WTC11 (cell line): ENCODE data around the gene SPSB2. TPM values are rescaled to one million over a fixed set of nuclear protein-coding genes. Genes with fewer than 3 reads are reported as not detected.

Source experiments
- ATAC-seq: fragments of 200-7000 bp; cut with Tn5 transposase; 2 replicates; pipeline ENCODE4 v1.10.0; 2021; ENCODE audit warnings: mild to moderate bottlenecking, moderate library complexity
- CTCF ChIA-PET: fragments of 300-600 bp; sonication (Branson Sonifier 250); formaldehyde crosslinking; loops from one replicate; lab custom pipeline; 2021; ENCODE audit warnings: antibody characterized with exemption; lab: Charles Lee
- POLR2A ChIA-PET: fragments of 350-600 bp; sonication (Branson Sonifier 250); formaldehyde crosslinking; loops from one replicate; lab custom pipeline; 2021; ENCODE audit warnings: antibody characterized with exemption; lab: Charles Lee
- DNase-seq: peaks from one replicate; pipeline ENCODE4 v3.0.0; 2021; ENCODE audit warnings: low spot score
- H3K27ac Mint-ChIP-seq: 2 replicates; pipeline ENCODE4 v1.8.0; 2021; ENCODE audit warnings: mixed read lengths
- H3K27me3 Mint-ChIP-seq: 2 replicates; pipeline ENCODE4 v1.8.0; 2021; ENCODE audit warnings: low read depth, mild to moderate bottlenecking, moderate library complexity, mixed read lengths
- H3K36me3 Mint-ChIP-seq: 2 replicates; pipeline ENCODE4 v1.8.0; 2021; ENCODE audit warnings: mixed read lengths
- H3K4me1 Mint-ChIP-seq: 2 replicates; pipeline ENCODE4 v1.8.0; 2022; ENCODE audit warnings: mixed read lengths
- H3K4me3 Mint-ChIP-seq: 2 replicates; pipeline ENCODE4 v1.8.0; 2021; ENCODE audit warnings: mild to moderate bottlenecking, moderate library complexity, mixed read lengths
- H3K9me3 Mint-ChIP-seq: 2 replicates; pipeline ENCODE4 v1.8.0; 2021; ENCODE audit warnings: mixed read lengths
- ATF2 ChIP-seq: sonication (generic); formaldehyde crosslinking; IDR thresholded peaks from 2 replicates; pipeline ENCODE4 v1.8.1; 2022; ENCODE audit warnings: low read depth, missing genetic modification reagents, borderline replicate concordance
- E2F1 ChIP-seq: sonication (generic); formaldehyde crosslinking; IDR thresholded peaks from 2 replicates; pipeline ENCODE4 v1.8.0; 2022; ENCODE audit warnings: mild to moderate bottlenecking, missing genetic modification reagents
- ERG ChIP-seq: fragments of 250-450 bp; sonication (Bioruptor Pico); IDR thresholded peaks from 2 replicates; pipeline ENCODE4 v1.8.0; 2021; ENCODE audit warnings: mild to moderate bottlenecking
- FOXK1 ChIP-seq: sonication (generic); formaldehyde crosslinking; IDR thresholded peaks from 2 replicates; pipeline ENCODE4 v1.8.0; 2022; ENCODE audit warnings: mild to moderate bottlenecking, moderate library complexity, missing genetic modification reagents
- FOXP1 ChIP-seq: sonication (generic); formaldehyde crosslinking; IDR thresholded peaks from 2 replicates; pipeline ENCODE4 v1.8.0; 2022; ENCODE audit warnings: missing genetic modification reagents, mild to moderate bottlenecking, moderate library complexity, borderline replicate concordance
- GABPB1 ChIP-seq: sonication (generic); formaldehyde crosslinking; IDR thresholded peaks from 2 replicates; pipeline ENCODE4 v1.8.1; 2023; ENCODE audit warnings: mild to moderate bottlenecking, missing genetic modification reagents
- HMGA2 ChIP-seq: fragments of 250-450 bp; sonication (Bioruptor Pico); IDR thresholded peaks from 2 replicates; pipeline ENCODE4 v1.4.0; 2021; ENCODE audit warnings: mild to moderate bottlenecking, moderate library complexity
- MAX ChIP-seq: sonication (generic); formaldehyde crosslinking; IDR thresholded peaks from 2 replicates; pipeline ENCODE4 v1.8.0; 2022; ENCODE audit warnings: mild to moderate bottlenecking, missing genetic modification reagents
- MXD4 ChIP-seq: fragments of 250-450 bp; sonication (Bioruptor Pico); IDR thresholded peaks from 2 replicates; pipeline ENCODE4 v1.8.0; 2021; ENCODE audit warnings: mild to moderate bottlenecking, moderate library complexity, borderline replicate concordance
- SMAD4 ChIP-seq: sonication (generic); formaldehyde crosslinking; IDR thresholded peaks from 2 replicates; pipeline ENCODE4 v1.8.0; 2022; ENCODE audit warnings: mild to moderate bottlenecking, missing genetic modification reagents
- TEAD4 ChIP-seq: sonication (generic); formaldehyde crosslinking; IDR thresholded peaks from 2 replicates; pipeline ENCODE4 v1.8.0; 2022; ENCODE audit warnings: mild to moderate bottlenecking, missing genetic modification reagents
- ZBTB43 ChIP-seq: sonication (generic); formaldehyde crosslinking; IDR thresholded peaks from 2 replicates; pipeline ENCODE4 v1.8.1; 2023; ENCODE audit warnings: mild to moderate bottlenecking, missing genetic modification reagents
- ZNF281 ChIP-seq: sonication (generic); formaldehyde crosslinking; IDR thresholded peaks from 2 replicates; pipeline ENCODE4 v1.8.0; 2023; ENCODE audit warnings: mild to moderate bottlenecking, missing genetic modification reagents
- ZNF416 ChIP-seq: fragments of 250-450 bp; sonication (Bioruptor Pico); IDR thresholded peaks from 2 replicates; pipeline ENCODE4 v1.9.0; 2021; ENCODE audit warnings: mild to moderate bottlenecking, inconsistent platforms
- ZNF512 ChIP-seq: sonication (generic); formaldehyde crosslinking; IDR thresholded peaks from 2 replicates; pipeline ENCODE4 v1.8.1; 2022; ENCODE audit warnings: missing genetic modification reagents, borderline replicate concordance
- ZNF671 ChIP-seq: fragments of 250-450 bp; sonication (Bioruptor Pico); IDR thresholded peaks from 2 replicates; pipeline ENCODE4 v1.8.0; 2021; ENCODE audit warnings: mild to moderate bottlenecking
- total RNA-seq: library from RNA; stranded (reverse); gene quantifications from 3 replicates; pipeline ENCODE4 v1.2.3, GENCODE V29; 2021
- TF ChIP-seq, protein P1 (sequence below): fragments of 250-450 bp; sonication (Bioruptor Pico); IDR thresholded peaks from 2 replicates; pipeline ENCODE4 v2.1.2; 2022; ENCODE audit warnings: mild to moderate bottlenecking, moderate library complexity
- TF ChIP-seq, protein P2 (sequence below): sonication (generic); formaldehyde crosslinking; IDR thresholded peaks from 2 replicates; pipeline ENCODE4 v1.8.1; 2023; ENCODE audit warnings: mild to moderate bottlenecking, missing genetic modification reagents, moderate library complexity

The SPSB2 gene
- total RNA-seq, 1 experiment from 2014 or later, result 25.5 TPM

DNA sequence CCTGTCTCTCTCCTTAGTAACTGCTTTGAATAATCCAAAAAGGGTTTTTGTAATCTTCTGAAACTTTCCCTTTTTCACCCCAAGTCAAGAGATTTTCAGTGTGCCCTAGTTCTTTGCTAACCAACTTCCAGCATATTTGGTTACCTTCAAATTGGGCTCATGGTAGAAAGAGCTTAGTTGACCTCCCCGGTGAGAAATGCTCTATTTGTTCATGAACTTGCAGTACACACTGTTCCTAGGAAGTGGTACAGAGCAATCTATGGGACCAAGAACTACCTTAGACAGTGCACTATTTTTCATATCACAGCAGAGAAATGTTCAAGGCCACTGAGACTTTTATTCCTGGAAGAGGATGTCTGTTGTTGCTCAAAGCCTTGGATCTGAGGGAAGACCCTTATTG, 19.5 kb downstream of the SPSB2 start (continued):
- TF ChIP-seq ZBTB43 (CRISPR knock-in tag) (no peak), HMGA2 (CRISPR knock-in tag) (no peak), ATF2 (CRISPR knock-in tag) (no peak), FOXK1 (no peak), MXD4 (CRISPR knock-in tag) (no peak), ZNF512 (no peak), SMAD4 (CRISPR knock-in tag) (no peak), MAX (CRISPR knock-in tag) (no peak), TEAD4 (CRISPR knock-in tag) (no peak), ERG (CRISPR knock-in tag) (no peak)

DNA sequence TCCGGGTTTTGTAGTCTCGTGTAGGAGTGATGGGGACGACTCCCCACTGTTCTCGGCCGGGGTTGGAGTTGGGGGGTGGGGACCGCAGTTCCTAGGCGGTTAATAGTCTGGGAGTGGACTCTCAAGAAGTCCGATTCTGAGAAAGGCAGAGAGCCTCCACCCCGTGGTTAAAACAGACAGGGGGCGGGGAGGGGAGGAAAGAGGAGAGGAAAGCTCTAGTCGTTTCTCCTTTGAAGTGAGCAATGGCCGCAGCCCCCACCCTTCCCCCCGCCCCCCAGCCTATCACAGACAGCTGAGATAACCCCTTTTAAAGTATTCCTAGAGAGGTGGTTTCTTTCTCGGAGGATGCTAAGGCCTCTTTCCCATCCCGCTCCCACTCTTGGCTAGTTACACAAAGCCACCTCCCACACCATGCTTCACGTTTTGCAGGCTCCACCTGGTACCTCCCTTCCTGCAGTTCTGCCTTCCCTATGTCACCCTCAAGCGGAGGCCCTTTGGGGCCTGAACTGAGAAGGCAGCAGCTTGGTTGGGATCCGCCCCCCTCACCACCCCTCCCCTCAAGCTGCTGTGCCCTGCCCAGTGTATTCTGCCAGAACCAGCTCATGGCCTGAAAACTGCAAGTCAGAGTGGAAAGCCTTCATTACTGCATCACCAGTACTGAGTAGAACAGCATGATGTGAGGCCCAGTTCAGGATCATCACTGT, 20.3 kb downstream of the SPSB2 start:
- DNase-seq (peak; percentile 53), ATAC-seq (no peak)
- peaks cover 35% of the 10 kb centered on the region for H3K36me3 Mint-ChIP-seq
- H3K9me3 Mint-ChIP-seq, result no peaks in the 10 kb centered on the region
- peak overlapping the region; percentile 94 for H3K27ac Mint-ChIP-seq
- ChIA-PET POLR2A (interaction anchor here (0.6 to 3.0 kb wide), 14 partner anchors 9 to 319 kb away, joined by 3 to 33 read pairs (median 8); partner anchors contain the start of genes C12orf57, CD4, GAPDH and MLF2), CTCF (interaction anchor here (0.6 to 6.0 kb wide), 21 partner anchors 11 to 283 kb away, joined by 3 to 181 read pairs (median 10); partner anchors contain the start of genes C12orf57, C1RL, COPS7A and GNB3)
- H3K4me3 Mint-ChIP-seq, result peak overlapping the region; percentile 95
- peaks cover 19% of the 10 kb centered on the region for H3K4me1 Mint-ChIP-seq
- no peak for TF ChIP-seq ZNF281 (CRISPR knock-in tag)
- no peak for TF ChIP-seq ZNF671
- TF ChIP-seq ZNF416 (CRISPR knock-in tag), result no peak
- no peak for TF ChIP-seq E2F1 (CRISPR knock-in tag)
- TF ChIP-seq, protein P1, sequence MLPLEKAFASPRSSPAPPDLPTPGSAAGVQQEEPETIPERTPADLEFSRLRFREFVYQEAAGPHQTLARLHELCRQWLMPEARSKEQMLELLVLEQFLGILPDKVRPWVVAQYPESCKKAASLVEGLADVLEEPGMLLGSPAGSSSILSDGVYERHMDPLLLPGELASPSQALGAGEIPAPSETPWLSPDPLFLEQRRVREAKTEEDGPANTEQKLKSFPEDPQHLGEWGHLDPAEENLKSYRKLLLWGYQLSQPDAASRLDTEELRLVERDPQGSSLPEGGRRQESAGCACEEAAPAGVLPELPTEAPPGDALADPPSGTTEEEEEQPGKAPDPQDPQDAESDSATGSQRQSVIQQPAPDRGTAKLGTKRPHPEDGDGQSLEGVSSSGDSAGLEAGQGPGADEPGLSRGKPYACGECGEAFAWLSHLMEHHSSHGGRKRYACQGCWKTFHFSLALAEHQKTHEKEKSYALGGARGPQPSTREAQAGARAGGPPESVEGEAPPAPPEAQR (CRISPR knock-in tag), result no peak
- no peak for TF ChIP-seq FOXP1 (CRISPR knock-in tag)
- TF ChIP-seq, protein P2, sequence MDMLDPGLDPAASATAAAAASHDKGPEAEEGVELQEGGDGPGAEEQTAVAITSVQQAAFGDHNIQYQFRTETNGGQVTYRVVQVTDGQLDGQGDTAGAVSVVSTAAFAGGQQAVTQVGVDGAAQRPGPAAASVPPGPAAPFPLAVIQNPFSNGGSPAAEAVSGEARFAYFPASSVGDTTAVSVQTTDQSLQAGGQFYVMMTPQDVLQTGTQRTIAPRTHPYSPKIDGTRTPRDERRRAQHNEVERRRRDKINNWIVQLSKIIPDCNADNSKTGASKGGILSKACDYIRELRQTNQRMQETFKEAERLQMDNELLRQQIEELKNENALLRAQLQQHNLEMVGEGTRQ (CRISPR knock-in tag), result no peak
- no peak; the same call in 1 of the 2 replicates for TF ChIP-seq GABPB1
- H3K27me3 Mint-ChIP-seq, result no peaks in the 10 kb centered on the region
